PC-9 (cell line): ENCODE measurements around the gene CSTF1. TPM values are rescaled to one million over a fixed set of nuclear protein-coding genes. Genes with fewer than 3 reads are reported as not detected.

ENCODE experiments used
- BruUV-seq: library from RNA; stranded (reverse); fragments of 400-500 nt; replicated peaks from 2 replicates; lab custom pipeline; 2021; lab: Mats Ljungman, UMichigan
- CTCF ChIA-PET: fragments of 300-600 bp; sonication (Branson Sonifier 250); formaldehyde crosslinking; loops from one replicate; lab custom pipeline; 2022; ENCODE audit warnings: antibody characterized with exemption; lab: Charles Lee
- POLR2A ChIA-PET: fragments of 300-600 bp; sonication (Branson Sonifier 250); formaldehyde crosslinking; loops from one replicate; lab custom pipeline; 2022; ENCODE audit warnings: antibody characterized with exemption; ENCODE audit not compliant: unreplicated experiment; lab: Charles Lee
- DNase-seq, 2 experiments: peaks; one replicate each; pipeline versions ENCODE4 v3.0.0 to v3.0.0-alpha.2; 2015 to 2022; ENCODE audit warnings: mixed read lengths in 1 of 2
- H2AFZ ChIP-seq: fragments of 200-600 bp; sonication (generic); 2 replicates; pipeline ENCODE4 v1.8.1; 2017; ENCODE audit warnings: antibody characterized with exemption
- H3F3A ChIP-seq: fragments of 200-600 bp; sonication (generic); 2 replicates; pipeline ENCODE4 v1.8.1; 2017; ENCODE audit warnings: antibody characterized with exemption, mild to moderate bottlenecking, low read depth; ENCODE audit not compliant: insufficient read depth
- H3K27ac ChIP-seq: fragments of 200-600 bp; sonication (generic); 2 replicates; pipeline ENCODE4 v1.6.1; 2016; ENCODE audit warnings: mixed run types
- H3K27me3 ChIP-seq: fragments of 200-600 bp; sonication (generic); 2 replicates; pipeline ENCODE4 v1.6.1; 2016; ENCODE audit warnings: low read depth, mixed run types; ENCODE audit not compliant: insufficient read depth
- H3K36me3 ChIP-seq: fragments of 200-600 bp; sonication (generic); 2 replicates; pipeline ENCODE4 v1.6.1; 2016; ENCODE audit warnings: low read depth, mixed run types
- H3K4me1 ChIP-seq: fragments of 200-600 bp; sonication (generic); replicated peaks from 2 replicates; pipeline ENCODE4 v1.6.1; 2016; ENCODE audit warnings: mixed run types; ENCODE audit not compliant: insufficient read depth
- H3K4me2 ChIP-seq: fragments of 200-600 bp; sonication (generic); 2 replicates; pipeline ENCODE4 v1.6.1; 2017; ENCODE audit warnings: mixed run types
- H3K4me3 ChIP-seq: fragments of 200-600 bp; sonication (generic); 2 replicates; pipeline ENCODE4 v1.6.1; 2016; ENCODE audit warnings: mixed run types
- H3K79me2 ChIP-seq: fragments of 200-600 bp; sonication (generic); 2 replicates; pipeline ENCODE4 v1.6.1; 2017; ENCODE audit warnings: low read depth, mixed run types
- H3K9me2 ChIP-seq: fragments of 200-600 bp; sonication (generic); 2 replicates; pipeline ENCODE4 v1.8.1; 2017; ENCODE audit warnings: mild to moderate bottlenecking; ENCODE audit not compliant: insufficient read depth
- H3K9me3 ChIP-seq: fragments of 200-600 bp; sonication (generic); 2 replicates; pipeline ENCODE4 v1.8.1; 2016; ENCODE audit warnings: low read depth; ENCODE audit not compliant: insufficient read depth
- H4K20me1 ChIP-seq: fragments of 200-600 bp; sonication (generic); 2 replicates; pipeline ENCODE4 v1.8.1; 2017; ENCODE audit not compliant: insufficient read depth
- EZH2 ChIP-seq: fragments of 200-600 bp; sonication (generic); IDR thresholded peaks from 2 replicates; pipeline ENCODE4 v1.8.0; 2017; ENCODE audit warnings: antibody characterized with exemption, low read depth
- intact Hi-C: fragments of 100-400 bp; cut with micrococcal nuclease; formaldehyde crosslinking; loops from one replicate; pipeline ENCODE4 v1.10.0; 2022; ENCODE audit not compliant: unreplicated experiment
- total RNA-seq: library from RNA; stranded (reverse); gene quantifications from 2 replicates; pipeline ENCODE4 v1.2.3, GENCODE V29; 2021
- TF ChIP-seq, protein P1 (sequence below): fragments of 200-600 bp; sonication (generic); conservative IDR thresholded peaks from 2 replicates; pipeline ENCODE4 v1.6.1; 2017; ENCODE audit warnings: mixed run types, antibody characterized with exemption, mild to moderate bottlenecking, moderate library complexity

Gene CSTF1
- total RNA-seq, 1 experiment from 2014 or later: 50.0 TPM

DNA sequence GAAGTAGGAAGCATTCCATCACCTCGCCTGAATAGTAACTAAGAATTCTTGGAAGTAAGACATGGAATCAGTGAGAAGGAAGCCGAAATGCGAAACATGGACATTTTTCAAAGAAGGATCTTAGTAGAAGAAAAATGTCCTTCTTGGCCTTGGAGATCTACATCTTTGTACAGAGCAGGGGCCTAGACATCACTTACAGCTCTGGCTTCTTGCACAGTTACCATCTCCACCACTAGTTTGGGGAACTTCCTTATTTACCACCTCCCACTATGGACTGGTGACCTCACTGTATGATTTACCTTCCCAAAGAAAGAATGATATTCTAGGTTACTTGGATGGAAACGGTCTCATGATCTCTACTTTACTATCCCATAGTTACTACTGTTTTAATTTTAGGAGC, 35.4 kb downstream of the CSTF1 start:
- Histone ChIP-seq H3K9me2 (no peaks in the 10 kb centered on the region), H3K4me1 (peaks cover 15% of the 10 kb centered on the region), H3K27me3 (no peaks in the 10 kb centered on the region), H3K27ac (no peak overlapping the region), H4K20me1 (no peaks in the 10 kb centered on the region), H2AFZ (no peak overlapping the region), H3K4me3 (no peak overlapping the region), H3F3A (peaks cover 2% of the 10 kb centered on the region; the same call in 1 of the 2 replicates), H3K4me2 (no peak overlapping the region), H3K79me2 (no peaks in the 10 kb centered on the region), H3K36me3 (no peaks in the 10 kb centered on the region), H3K9me3 (no peaks in the 10 kb centered on the region)
- ChIA-PET CTCF (no interaction called here), POLR2A (no interaction called here)
- BruUV-seq: no TSS peak
- DNase-seq: no peak
- TF ChIP-seq, protein P1, sequence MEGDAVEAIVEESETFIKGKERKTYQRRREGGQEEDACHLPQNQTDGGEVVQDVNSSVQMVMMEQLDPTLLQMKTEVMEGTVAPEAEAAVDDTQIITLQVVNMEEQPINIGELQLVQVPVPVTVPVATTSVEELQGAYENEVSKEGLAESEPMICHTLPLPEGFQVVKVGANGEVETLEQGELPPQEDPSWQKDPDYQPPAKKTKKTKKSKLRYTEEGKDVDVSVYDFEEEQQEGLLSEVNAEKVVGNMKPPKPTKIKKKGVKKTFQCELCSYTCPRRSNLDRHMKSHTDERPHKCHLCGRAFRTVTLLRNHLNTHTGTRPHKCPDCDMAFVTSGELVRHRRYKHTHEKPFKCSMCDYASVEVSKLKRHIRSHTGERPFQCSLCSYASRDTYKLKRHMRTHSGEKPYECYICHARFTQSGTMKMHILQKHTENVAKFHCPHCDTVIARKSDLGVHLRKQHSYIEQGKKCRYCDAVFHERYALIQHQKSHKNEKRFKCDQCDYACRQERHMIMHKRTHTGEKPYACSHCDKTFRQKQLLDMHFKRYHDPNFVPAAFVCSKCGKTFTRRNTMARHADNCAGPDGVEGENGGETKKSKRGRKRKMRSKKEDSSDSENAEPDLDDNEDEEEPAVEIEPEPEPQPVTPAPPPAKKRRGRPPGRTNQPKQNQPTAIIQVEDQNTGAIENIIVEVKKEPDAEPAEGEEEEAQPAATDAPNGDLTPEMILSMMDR: no peak
- TF ChIP-seq EZH2: no peak
- intact Hi-C loops: no loop called here

DNA sequence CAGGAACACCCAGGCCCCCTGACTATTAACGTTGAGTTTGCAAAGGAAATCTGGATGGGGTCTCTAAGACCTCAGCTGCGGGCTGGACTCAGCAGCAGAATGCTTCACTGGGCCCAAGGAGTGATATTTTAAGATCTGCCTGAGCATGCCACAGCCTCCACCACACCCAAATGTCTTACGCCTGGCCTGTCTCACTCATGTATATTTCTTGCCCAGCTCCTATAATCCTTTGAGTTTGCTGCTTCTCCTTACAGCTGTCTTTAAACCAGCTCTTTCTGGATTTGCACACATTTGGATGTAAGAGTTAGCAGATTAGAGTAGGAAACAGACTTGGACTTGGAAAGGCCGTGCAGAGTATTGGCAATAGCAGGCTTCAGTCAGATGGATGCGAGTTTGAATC, 36.0 kb downstream of the CSTF1 start:
- no peaks in the 10 kb centered on the region for H3K36me3 ChIP-seq
- no peak for DNase-seq
- H3K27me3 ChIP-seq: no peaks in the 10 kb centered on the region
- no peaks in the 10 kb centered on the region for H3K79me2 ChIP-seq
- no peaks in the 10 kb centered on the region for H3F3A ChIP-seq
- no peak overlapping the region for H3K27ac ChIP-seq
- intact Hi-C loops: no loop called here
- no TSS peak for BruUV-seq
- no peaks in the 10 kb centered on the region for H3K9me3 ChIP-seq
- peaks cover 9% of the 10 kb centered on the region; the same call in 1 of the 2 replicates for H3K4me1 ChIP-seq
- ChIA-PET CTCF (no interaction called here), POLR2A (no interaction called here)
- no peaks in the 10 kb centered on the region for H4K20me1 ChIP-seq
- no peak overlapping the region for H3K4me3 ChIP-seq
- H3K9me2 ChIP-seq: no peaks in the 10 kb centered on the region
- H3K4me2 ChIP-seq: no peak overlapping the region
- TF ChIP-seq EZH2: no peak
- TF ChIP-seq, protein P1: no peak
- H2AFZ ChIP-seq: no peak overlapping the region

DNA sequence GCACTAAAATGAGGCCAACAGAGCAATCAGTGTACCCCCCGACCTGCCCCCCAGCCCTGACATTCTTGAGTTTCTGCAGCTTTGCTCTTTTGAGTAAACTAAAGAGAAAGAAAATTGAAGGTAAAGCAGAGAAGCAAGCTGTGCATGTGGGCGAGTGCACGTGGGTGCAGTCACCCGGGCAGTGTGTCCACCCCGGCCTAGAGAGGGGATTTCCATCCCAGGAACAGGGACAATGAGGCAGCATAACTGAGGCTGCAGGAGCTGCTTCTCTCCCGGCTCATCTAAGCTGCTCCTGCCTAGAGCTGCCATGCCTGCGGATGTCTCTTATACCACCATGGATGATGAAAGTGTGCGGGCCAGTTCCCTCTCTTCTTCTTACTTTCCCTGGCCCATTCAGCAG, 36.4 kb downstream of the CSTF1 start:
- H3K4me3 ChIP-seq: no peak overlapping the region
- no peak overlapping the region for H3K4me2 ChIP-seq

More for the DNA sequence above, 36.4 kb downstream of the CSTF1 start:
- H3K36me3 ChIP-seq: no peaks in the 10 kb centered on the region
- H3K79me2 ChIP-seq: no peaks in the 10 kb centered on the region
- no peaks in the 10 kb centered on the region for H3F3A ChIP-seq
- no peaks in the 10 kb centered on the region for H4K20me1 ChIP-seq
- no peak for TF ChIP-seq EZH2
- TF ChIP-seq, protein P1: no peak
- H3K27me3 ChIP-seq: no peaks in the 10 kb centered on the region
- ChIA-PET POLR2A (no interaction called here), CTCF (no interaction called here)
- no peak overlapping the region for H2AFZ ChIP-seq
- DNase-seq: no peak
- H3K9me3 ChIP-seq: no peaks in the 10 kb centered on the region
- no peaks in the 10 kb centered on the region for H3K9me2 ChIP-seq
- no TSS peak for BruUV-seq
- H3K4me1 ChIP-seq: peaks cover 4% of the 10 kb centered on the region; the same call in 1 of the 2 replicates
- intact Hi-C loops: no loop called here
- no peak overlapping the region for H3K27ac ChIP-seq
